Loucy (cell line): ENCODE results near the gene TMPRSS7.

Experiments used
- EZH2phosphoT487 ChIP-seq: fragments of 200-600 bp; IDR thresholded peaks from 2 replicates; pipeline ENCODE4 v1.6.1; 2018; ENCODE audit warnings: antibody characterized with exemption, mild to moderate bottlenecking, moderate library complexity, borderline replicate concordance
- TF ChIP-seq, protein P1 (sequence below): fragments of 200-600 bp; sonication (generic); conservative IDR thresholded peaks from 2 replicates; pipeline ENCODE4 v1.5.1; 2014; ENCODE audit warnings: mild to moderate bottlenecking, antibody characterized with exemption, low read length

DNA sequence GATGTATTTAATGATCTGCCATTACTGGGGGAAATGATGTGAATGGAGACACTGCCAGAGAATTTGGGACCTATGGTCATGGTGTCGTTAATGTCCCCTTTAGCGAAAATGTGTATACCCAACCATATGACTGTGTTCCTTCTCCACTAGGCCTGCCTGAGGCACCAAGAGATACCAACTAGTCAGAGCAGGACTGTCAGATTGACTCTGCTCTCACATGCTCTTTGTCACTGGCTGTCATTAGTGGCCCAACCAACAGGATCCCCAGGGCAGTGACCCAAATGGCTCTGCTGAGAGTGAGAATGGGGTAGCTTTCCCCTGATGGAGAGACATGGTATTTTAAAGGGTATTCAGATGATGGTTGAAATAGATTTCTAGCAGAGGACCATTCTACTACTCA is 33.0 kb upstream of the TMPRSS7 start:
- TF ChIP-seq, protein P1, sequence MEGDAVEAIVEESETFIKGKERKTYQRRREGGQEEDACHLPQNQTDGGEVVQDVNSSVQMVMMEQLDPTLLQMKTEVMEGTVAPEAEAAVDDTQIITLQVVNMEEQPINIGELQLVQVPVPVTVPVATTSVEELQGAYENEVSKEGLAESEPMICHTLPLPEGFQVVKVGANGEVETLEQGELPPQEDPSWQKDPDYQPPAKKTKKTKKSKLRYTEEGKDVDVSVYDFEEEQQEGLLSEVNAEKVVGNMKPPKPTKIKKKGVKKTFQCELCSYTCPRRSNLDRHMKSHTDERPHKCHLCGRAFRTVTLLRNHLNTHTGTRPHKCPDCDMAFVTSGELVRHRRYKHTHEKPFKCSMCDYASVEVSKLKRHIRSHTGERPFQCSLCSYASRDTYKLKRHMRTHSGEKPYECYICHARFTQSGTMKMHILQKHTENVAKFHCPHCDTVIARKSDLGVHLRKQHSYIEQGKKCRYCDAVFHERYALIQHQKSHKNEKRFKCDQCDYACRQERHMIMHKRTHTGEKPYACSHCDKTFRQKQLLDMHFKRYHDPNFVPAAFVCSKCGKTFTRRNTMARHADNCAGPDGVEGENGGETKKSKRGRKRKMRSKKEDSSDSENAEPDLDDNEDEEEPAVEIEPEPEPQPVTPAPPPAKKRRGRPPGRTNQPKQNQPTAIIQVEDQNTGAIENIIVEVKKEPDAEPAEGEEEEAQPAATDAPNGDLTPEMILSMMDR: no peak
- no peak for TF ChIP-seq EZH2phosphoT487
